Trophoblast cell (in vitro differentiated cells and primary cell): Measurements from ENCODE around the gene C1R.

Experiments
- DNase-seq, 2 donors: peaks; one replicate each; pipeline ENCODE4 v3.0.0-alpha.2; 2016
- H2AFZ ChIP-seq: 2 replicates; pipeline ENCODE4 v1.6.1; 2013; ENCODE audit warnings: low read length, moderate library complexity, mild to moderate bottlenecking; ENCODE audit not compliant: insufficient read depth, poor library complexity
- H2AK5ac ChIP-seq: 2 replicates; pipeline ENCODE4 v1.6.1; 2013; ENCODE audit warnings: mild to moderate bottlenecking, low read length
- H2BK120ac ChIP-seq: 2 replicates; pipeline ENCODE4 v1.6.1; 2013; ENCODE audit warnings: low read length, mild to moderate bottlenecking, moderate library complexity; ENCODE audit not compliant: insufficient read depth, poor library complexity
- H2BK12ac ChIP-seq: 2 replicates; pipeline ENCODE4 v1.6.1; 2013; ENCODE audit warnings: mild to moderate bottlenecking, low read length, moderate library complexity
- H2BK5ac ChIP-seq: 2 replicates; pipeline ENCODE4 v1.6.1; 2013; ENCODE audit warnings: low read length, low read depth, moderate library complexity, mild to moderate bottlenecking; ENCODE audit not compliant: poor library complexity
- H3K14ac ChIP-seq: 2 replicates; pipeline ENCODE4 v1.6.1; 2013; ENCODE audit warnings: mild to moderate bottlenecking, low read length
- H3K18ac ChIP-seq: 2 replicates; pipeline ENCODE4 v1.6.1; 2013; ENCODE audit warnings: mild to moderate bottlenecking, low read length
- H3K23ac ChIP-seq: 2 replicates; pipeline ENCODE4 v1.6.1; 2013; ENCODE audit warnings: low read length
- H3K27ac ChIP-seq: 2 replicates; pipeline ENCODE4 v1.5.1; 2013; ENCODE audit warnings: low read depth, mild to moderate bottlenecking, inconsistent platforms, low read length, moderate library complexity
- H3K27me3 ChIP-seq: 2 replicates; pipeline ENCODE4 v1.6.1; 2013; ENCODE audit warnings: inconsistent platforms, mild to moderate bottlenecking, low read length, moderate library complexity; ENCODE audit not compliant: insufficient read depth
- H3K36me3 ChIP-seq, 2 experiments: 1 replicate in 1 of 2; 2 replicates in 1 of 2; pipeline ENCODE4 v1.6.1; 2013; ENCODE audit warnings: low read length in 2 of 2, mild to moderate bottlenecking in 2 of 2, moderate library complexity in 1 of 2; ENCODE audit not compliant: insufficient read depth in 2 of 2, control insufficient read depth in 1 of 2
- H3K4ac ChIP-seq: 2 replicates; pipeline ENCODE4 v1.6.1; 2013; ENCODE audit warnings: low read depth, mild to moderate bottlenecking, low read length, moderate library complexity
- H3K4me1 ChIP-seq, 2 experiments: 1 replicate in 1 of 2; 2 replicates in 1 of 2; pipeline ENCODE4 v1.6.1; 2013; ENCODE audit warnings: low read length in 2 of 2, mild to moderate bottlenecking in 2 of 2, moderate library complexity in 1 of 2; ENCODE audit not compliant: insufficient read depth in 2 of 2, control insufficient read depth in 1 of 2
- H3K4me2 ChIP-seq: 2 replicates; pipeline ENCODE4 v1.6.1; 2013; ENCODE audit warnings: inconsistent platforms, mild to moderate bottlenecking, low read length, moderate library complexity
- H3K4me3 ChIP-seq: 2 replicates; pipeline ENCODE4 v1.5.1; 2013; ENCODE audit warnings: mild to moderate bottlenecking, low read depth, low read length, inconsistent platforms
- H3K79me1 ChIP-seq: one replicate; pipeline ENCODE4 v1.6.1; 2013; ENCODE audit warnings: low read length
- H3K79me2 ChIP-seq: 2 replicates; pipeline ENCODE4 v1.6.1; 2013; ENCODE audit warnings: low read length, mild to moderate bottlenecking; ENCODE audit not compliant: control insufficient read depth, insufficient read depth, poor library complexity
- H3K9ac ChIP-seq: 2 replicates; pipeline ENCODE4 v1.6.1; 2013; ENCODE audit warnings: mild to moderate bottlenecking, low read length
- H3K9me3 ChIP-seq: 2 replicates; pipeline ENCODE4 v1.6.1; 2013; ENCODE audit warnings: low read depth, mild to moderate bottlenecking, control low read depth, inconsistent platforms, low read length; ENCODE audit not compliant: insufficient read depth
- H4K12ac ChIP-seq: 2 replicates; pipeline ENCODE4 v1.6.1; 2013; ENCODE audit warnings: low read depth, mild to moderate bottlenecking, low read length, moderate library complexity
- H4K8ac ChIP-seq: 2 replicates; pipeline ENCODE4 v1.6.1; 2013; ENCODE audit warnings: low read depth, mild to moderate bottlenecking, low read length, moderate library complexity
- H4K91ac ChIP-seq: one replicate; pipeline ENCODE4 v1.6.1; 2013; ENCODE audit warnings: low read depth, mild to moderate bottlenecking, low read length, moderate library complexity
- WGBS: extraction: QIAGEN DNeasy Blood & Tissue Kit; methylation state at CpG from one replicate; pipeline ENCODE4 v1.1.7; 2013; ENCODE audit warnings: missing lambda C conversion rate; ENCODE audit not compliant: insufficient read length, insufficient coverage; ENCODE audit errors: extremely low coverage; 5-methylcytosine and 5-hydroxymethylcytosine counted together

C1R gene

DNA sequence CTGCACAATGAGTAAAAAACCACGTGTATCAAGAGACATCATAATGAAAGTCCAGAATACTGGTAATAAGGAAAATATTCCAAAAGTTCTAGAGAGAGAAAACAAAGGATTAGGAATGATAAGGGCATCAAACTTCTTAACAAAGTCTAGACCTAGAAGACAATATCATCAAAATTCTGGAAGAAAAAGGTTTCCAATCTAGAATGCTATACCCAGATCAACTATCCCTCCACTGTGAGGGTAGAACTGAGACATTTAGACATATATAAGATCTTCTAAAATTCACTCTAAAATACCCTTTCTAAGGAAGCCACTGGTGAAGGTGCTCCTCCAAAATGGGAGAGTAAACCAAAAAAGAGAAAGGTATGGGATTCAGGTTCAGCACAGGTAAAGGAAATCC is 13.8 kb upstream of the C1R start:
- Histone ChIP-seq H3K23ac (no peak overlapping the region), H3K27ac (no peak overlapping the region), H2AK5ac (no peak overlapping the region), H3K27me3 (no peaks in the 10 kb centered on the region), H3K36me3 (peaks cover 0 to 11% of the 10 kb centered on the region in 2 experiments), H3K4ac (no peak overlapping the region), H2AFZ (no peak overlapping the region), H3K4me2 (no peak overlapping the region), H3K9ac (no peak overlapping the region), H4K12ac (no peak overlapping the region), H2BK120ac (no peak overlapping the region), H3K14ac (no peak overlapping the region), H3K9me3 (no peaks in the 10 kb centered on the region), H3K79me2 (peaks cover 3% of the 10 kb centered on the region), H2BK12ac (no peak overlapping the region), H3K18ac (no peak overlapping the region), H3K79me1 (peaks cover 11% of the 10 kb centered on the region), H2BK5ac (no peak overlapping the region), H4K8ac (no peak overlapping the region), H3K4me1 (peaks cover 0 to 2% of the 10 kb centered on the region in 2 experiments), H4K91ac (no peak overlapping the region), H3K4me3 (no peak overlapping the region)
- WGBS = no CpG with 5 or more reads among the region's 1 CpG
- no peak for DNase-seq

DNA sequence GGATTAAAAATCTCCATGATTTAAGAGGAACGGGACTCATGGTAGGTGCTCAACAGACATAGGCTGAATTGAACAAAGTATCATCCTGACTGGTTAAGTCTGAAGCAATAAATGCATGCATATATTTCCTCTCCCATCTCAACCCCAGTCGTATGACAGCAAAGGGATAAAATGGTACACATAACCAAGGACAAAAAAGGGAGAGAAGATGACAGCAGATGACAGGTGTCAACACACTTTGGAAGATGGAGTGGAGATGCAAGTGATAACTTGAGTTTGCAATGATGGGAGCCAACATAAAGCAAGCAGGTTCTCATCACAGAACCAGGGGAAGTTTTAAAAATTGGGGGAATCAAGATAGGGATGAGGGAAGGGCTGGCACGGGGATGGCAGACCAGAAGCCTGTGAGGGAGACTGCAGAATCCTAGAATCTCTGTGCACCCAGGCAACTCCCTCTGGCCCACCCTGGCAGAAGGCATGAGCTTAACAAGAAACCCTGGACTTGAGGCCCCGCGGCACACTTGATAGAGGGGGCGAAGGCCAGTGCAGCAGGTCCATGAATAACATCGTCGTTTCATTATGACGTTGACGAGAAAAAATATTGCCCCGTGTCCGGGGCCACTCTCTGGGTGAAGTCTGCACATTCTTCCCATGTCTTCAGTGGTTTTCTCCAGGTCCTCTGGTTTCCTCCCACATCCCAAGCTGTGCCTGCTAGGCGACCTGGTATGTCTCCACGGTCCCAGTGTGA is 11.8 kb upstream of the C1R start:
- Histone ChIP-seq H3K4ac (no peak overlapping the region), H3K79me2 (peaks cover 3% of the 10 kb centered on the region), H4K12ac (no peak overlapping the region), H2BK120ac (no peak overlapping the region), H2BK5ac (no peak overlapping the region), H3K23ac (no peak overlapping the region), H3K4me2 (no peak overlapping the region), H3K4me1 (peaks cover 0 to 2% of the 10 kb centered on the region in 2 experiments), H4K91ac (no peak overlapping the region), H3K9ac (no peak overlapping the region), H2AFZ (no peak overlapping the region), H3K79me1 (peaks cover 11% of the 10 kb centered on the region), H2AK5ac (no peak overlapping the region), H3K27ac (no peak overlapping the region), H3K14ac (no peak overlapping the region), H3K36me3 (peaks cover 7 to 16% of the 10 kb centered on the region in 2 experiments), H2BK12ac (no peak overlapping the region), H3K18ac (no peak overlapping the region), H4K8ac (no peak overlapping the region), H3K9me3 (no peaks in the 10 kb centered on the region), H3K4me3 (no peak overlapping the region), H3K27me3 (no peaks in the 10 kb centered on the region)
- no peak for DNase-seq
- whole genome bisulfite sequencing = no CpG with 5 or more reads among the region's 14 CpGs

GRCh38 chr12:7102582-7102981 is 10.3 kb upstream of the C1R start:
- H3K4me2 ChIP-seq = no peak overlapping the region
- no peaks in the 10 kb centered on the region for H3K4me1 ChIP-seq
- no peak overlapping the region for H2BK12ac ChIP-seq
- H2BK120ac ChIP-seq = no peak overlapping the region
- H3K9ac ChIP-seq = peak overlapping the region; percentile 63
- no peak overlapping the region for H2AK5ac ChIP-seq
- H3K27ac ChIP-seq = no peak overlapping the region
- WGBS = no CpG with 5 or more reads among the region's 3 CpGs
- no peak overlapping the region for H4K91ac ChIP-seq
- DNase-seq = no peak
- H3K4ac ChIP-seq = no peak overlapping the region
- H3K18ac ChIP-seq = no peak overlapping the region
- no peak overlapping the region for H2AFZ ChIP-seq
- H3K36me3 ChIP-seq = peaks cover 7 to 17% of the 10 kb centered on the region in 2 experiments
- H3K14ac ChIP-seq = no peak overlapping the region
- no peaks in the 10 kb centered on the region for H3K9me3 ChIP-seq
- no peaks in the 10 kb centered on the region for H3K79me2 ChIP-seq
- no peaks in the 10 kb centered on the region for H3K79me1 ChIP-seq
- H3K27me3 ChIP-seq = no peaks in the 10 kb centered on the region
- H3K4me3 ChIP-seq = no peak overlapping the region
- no peak overlapping the region for H2BK5ac ChIP-seq
- H4K8ac ChIP-seq = no peak overlapping the region
- no peak overlapping the region for H3K23ac ChIP-seq
- no peak overlapping the region for H4K12ac ChIP-seq

GRCh38 chr12:7101694-7102131 is 9.5 kb upstream of the C1R start:
- Histone ChIP-seq H3K79me1 (no peaks in the 10 kb centered on the region), H3K14ac (no peak overlapping the region), H3K27me3 (no peaks in the 10 kb centered on the region), H4K12ac (no peak overlapping the region), H4K91ac (no peak overlapping the region), H3K4me2 (no peak overlapping the region), H2BK12ac (no peak overlapping the region), H3K4ac (no peak overlapping the region), H3K4me1 (no peaks in the 10 kb centered on the region), H2BK5ac (no peak overlapping the region), H3K36me3 (peaks cover 9 to 18% of the 10 kb centered on the region in 2 experiments), H2AK5ac (no peak overlapping the region), H2AFZ (no peak overlapping the region), H3K18ac (no peak overlapping the region), H2BK120ac (no peak overlapping the region), H3K4me3 (no peak overlapping the region), H4K8ac (no peak overlapping the region), H3K79me2 (no peaks in the 10 kb centered on the region), H3K23ac (no peak overlapping the region), H3K27ac (no peak overlapping the region), H3K9ac (no peak overlapping the region), H3K9me3 (no peaks in the 10 kb centered on the region)
- WGBS = no CpG with 5 or more reads among the region's 10 CpGs
- DNase-seq = no peak
